GM21717 (cell line): ENCODE data around the gene ARID5B.

ENCODE experiments used
- ATAC-seq: cut with Tn5 transposase; IDR thresholded peaks from one replicate; pipeline ENCODE4 v1.9.1; 2021; ENCODE audit warnings: mild to moderate bottlenecking, moderate library complexity; ENCODE audit not compliant: unreplicated experiment

Gene ARID5B

GRCh38 chr10:62088786-62089185, 187.3 kb downstream of the ARID5B start:
- ATAC-seq, result no peak

GRCh38 chr10:62092301-62093030, 191.0 kb downstream of the ARID5B start:
- ATAC-seq, result no peak

- ATAC-seq, result no peak
Observed at GRCh38 chr10:62093863-62094291, 192.4 kb downstream of the ARID5B start.

GRCh38 chr10:62095181-62096122, 194.0 kb downstream of the ARID5B start:
- no peak for ATAC-seq

GRCh38 chr10:62096256-62096933, 194.9 kb downstream of the ARID5B start:
- ATAC-seq, result no peak

- no peak for ATAC-seq
Observed at GRCh38 chr10:62098278-62099121, 197.0 kb downstream of the ARID5B start.

- no peak for ATAC-seq
Observed at GRCh38 chr10:62099299-62099698, 197.8 kb downstream of the ARID5B start.

- no peak for ATAC-seq
Observed at GRCh38 chr10:62103857-62104256, 202.4 kb downstream of the ARID5B start.

- ATAC-seq, result no peak
Observed at GRCh38 chr10:62106929-62107519, 205.5 kb downstream of the ARID5B start.

GRCh38 chr10:62108759-62109586, 207.5 kb downstream of the ARID5B start:
- no peak for ATAC-seq

- ATAC-seq, result peak; percentile 76
Observed at GRCh38 chr10:62109587-62110293, 208.2 kb downstream of the ARID5B start.

- no peak for ATAC-seq
Observed at GRCh38 chr10:62112300-62112699, 210.8 kb downstream of the ARID5B start.

- ATAC-seq, result no peak
Observed at GRCh38 chr10:62112963-62113362, 211.5 kb downstream of the ARID5B start.

GRCh38 chr10:62113680-62114079, 212.2 kb downstream of the ARID5B start:
- ATAC-seq, result no peak

- no peak for ATAC-seq
Observed at GRCh38 chr10:62115321-62115720, 213.8 kb downstream of the ARID5B start.

GRCh38 chr10:62115842-62116241, 214.3 kb downstream of the ARID5B start:
- no peak for ATAC-seq

GRCh38 chr10:62116896-62117295, 215.4 kb downstream of the ARID5B start:
- ATAC-seq, result no peak

- ATAC-seq, result no peak
Observed at GRCh38 chr10:62121187-62121530, 219.7 kb downstream of the ARID5B start.

GRCh38 chr10:62127975-62128374, 226.5 kb downstream of the ARID5B start:
- no peak for ATAC-seq
